Measurements from ENCODE around the gene DFFB.

DNA sequence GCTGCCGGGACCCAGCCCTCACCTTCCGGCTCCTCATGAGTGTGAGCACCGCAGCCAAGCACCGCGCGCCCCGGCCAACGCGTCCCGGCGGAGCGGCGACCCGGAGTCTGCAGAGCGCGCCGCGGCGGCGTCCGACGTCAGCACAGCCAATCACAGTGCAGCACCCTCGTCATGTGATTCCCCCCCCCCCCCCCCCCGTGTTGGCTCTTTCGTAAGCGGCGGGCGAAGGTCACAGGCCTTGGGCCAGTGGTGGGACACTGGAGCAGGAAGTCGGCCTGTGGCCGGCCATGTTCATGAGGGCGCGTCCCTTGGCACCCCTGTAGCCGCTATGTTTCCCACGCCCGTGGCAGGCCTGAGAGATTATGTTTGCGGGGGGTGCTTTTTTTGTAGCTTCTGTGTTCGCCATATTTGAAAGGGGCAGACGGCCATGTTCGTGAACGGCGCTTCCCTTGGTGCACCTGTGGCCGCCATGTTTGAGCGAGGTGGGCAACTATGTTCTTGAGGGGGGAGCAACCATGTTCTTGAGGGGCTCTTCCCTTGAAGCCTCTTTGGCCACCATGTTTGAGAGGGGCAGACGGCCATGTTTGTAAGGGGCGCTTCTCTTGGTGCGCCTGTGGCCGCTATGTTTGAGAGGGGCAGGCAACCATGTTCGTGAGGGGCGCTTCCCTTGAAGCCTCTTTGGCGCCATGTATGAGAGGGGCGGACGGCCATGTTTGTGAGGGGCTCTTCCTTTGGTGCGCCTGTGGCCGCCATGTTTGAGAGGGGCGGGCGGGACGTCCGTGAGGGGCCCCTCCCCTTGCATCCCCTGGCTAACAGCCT is 43.1 kb downstream of the DFFB start, which contains the start of gene C1orf174:
- TF ChIP-seq CTCF (conservative IDR thresholded peaks at IDR 0.05; ENCODE audit: low read depth, low read length) (no peak), MAFK (IDR thresholded peaks at IDR 0.05; ENCODE audit: low read depth, low read length) (no peak), RCOR1 (IDR thresholded peaks at IDR 0.05; ENCODE audit: insufficient replicate concordance, low read length) (no peak)
